ENCODE measurements around the gene SH2B3.

DNA sequence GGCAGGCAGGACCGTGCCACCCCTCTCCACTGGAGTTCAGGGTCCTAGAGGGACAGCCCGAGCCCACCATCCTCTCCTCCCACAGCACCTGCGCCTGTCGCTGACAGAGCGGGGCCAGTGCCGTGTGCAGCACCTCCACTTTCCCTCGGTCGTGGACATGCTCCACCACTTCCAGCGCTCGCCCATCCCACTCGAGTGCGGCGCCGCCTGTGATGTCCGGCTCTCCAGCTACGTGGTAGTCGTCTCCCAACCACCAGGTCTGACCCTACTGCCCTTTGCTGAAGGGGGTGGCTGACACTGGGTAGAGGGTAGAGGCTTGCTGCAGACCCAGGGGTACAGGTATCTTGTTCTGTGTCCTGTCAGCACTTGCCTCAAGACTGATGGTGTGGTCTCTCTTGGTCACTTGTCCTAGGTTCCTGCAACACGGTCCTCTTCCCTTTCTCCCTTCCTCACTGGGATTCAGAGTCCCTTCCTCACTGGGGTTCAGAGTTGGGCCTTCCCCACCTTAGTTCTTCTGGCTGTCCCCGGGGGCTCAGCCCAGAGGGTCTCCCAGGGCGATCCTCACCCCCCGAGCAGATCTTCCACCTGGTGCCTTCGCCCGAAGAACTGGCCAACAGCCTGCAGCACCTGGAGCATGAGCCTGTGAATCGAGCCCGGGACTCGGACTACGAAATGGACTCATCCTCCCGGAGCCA lies 42.0 kb downstream of the SH2B3 start:
- TF ChIP-seq EZH2 (IDR thresholded peaks at IDR 0.05; ENCODE audit: borderline replicate concordance, low read length): no peak
- TF ChIP-seq, protein P1, sequence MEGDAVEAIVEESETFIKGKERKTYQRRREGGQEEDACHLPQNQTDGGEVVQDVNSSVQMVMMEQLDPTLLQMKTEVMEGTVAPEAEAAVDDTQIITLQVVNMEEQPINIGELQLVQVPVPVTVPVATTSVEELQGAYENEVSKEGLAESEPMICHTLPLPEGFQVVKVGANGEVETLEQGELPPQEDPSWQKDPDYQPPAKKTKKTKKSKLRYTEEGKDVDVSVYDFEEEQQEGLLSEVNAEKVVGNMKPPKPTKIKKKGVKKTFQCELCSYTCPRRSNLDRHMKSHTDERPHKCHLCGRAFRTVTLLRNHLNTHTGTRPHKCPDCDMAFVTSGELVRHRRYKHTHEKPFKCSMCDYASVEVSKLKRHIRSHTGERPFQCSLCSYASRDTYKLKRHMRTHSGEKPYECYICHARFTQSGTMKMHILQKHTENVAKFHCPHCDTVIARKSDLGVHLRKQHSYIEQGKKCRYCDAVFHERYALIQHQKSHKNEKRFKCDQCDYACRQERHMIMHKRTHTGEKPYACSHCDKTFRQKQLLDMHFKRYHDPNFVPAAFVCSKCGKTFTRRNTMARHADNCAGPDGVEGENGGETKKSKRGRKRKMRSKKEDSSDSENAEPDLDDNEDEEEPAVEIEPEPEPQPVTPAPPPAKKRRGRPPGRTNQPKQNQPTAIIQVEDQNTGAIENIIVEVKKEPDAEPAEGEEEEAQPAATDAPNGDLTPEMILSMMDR (conservative IDR thresholded peaks at IDR 0.05 in 1 of 2, IDR thresholded peaks at IDR 0.05 in 1 of 2; ENCODE audit: extremely low read depth in 1 of 2, insufficient read depth in 1 of 2, low read depth in 1 of 2, low read length in 2 of 2): no peak
